A673 (cell line): ENCODE results near the gene A4GALT.

Experiments used
- CTCF ChIP-seq: fragments of 300-800, 200-600 bp; sonication (generic); conservative IDR thresholded peaks from 2 replicates; pipeline ENCODE4 v1.5.1; 2017; ENCODE audit warnings: low read depth, mild to moderate bottlenecking, antibody characterized with exemption, low read length, moderate library complexity, mixed read lengths
- EZH2 ChIP-seq: fragments of 200-600 bp; sonication (generic); IDR thresholded peaks from 2 replicates; pipeline ENCODE4 v1.6.1; 2017; ENCODE audit warnings: borderline replicate concordance, low read depth, mild to moderate bottlenecking, mixed read lengths, antibody characterized with exemption, low read length; ENCODE audit not compliant: poor library complexity, severe bottlenecking

- TF ChIP-seq CTCF: no peak
- TF ChIP-seq EZH2: no peak
These were observed 22.9 kb upstream of the A4GALT start for GRCh38 chr22:42743501-42743991.
